Measurements from ENCODE around the gene MOB2. TPM values are rescaled to one million over a fixed set of nuclear protein-coding genes. Genes with fewer than 3 reads are reported as not detected.

The MOB2 gene
- total and polyA plus RNA-seq, 4 donors = 8.3 to 18.5 (median 14.8) TPM

DNA sequence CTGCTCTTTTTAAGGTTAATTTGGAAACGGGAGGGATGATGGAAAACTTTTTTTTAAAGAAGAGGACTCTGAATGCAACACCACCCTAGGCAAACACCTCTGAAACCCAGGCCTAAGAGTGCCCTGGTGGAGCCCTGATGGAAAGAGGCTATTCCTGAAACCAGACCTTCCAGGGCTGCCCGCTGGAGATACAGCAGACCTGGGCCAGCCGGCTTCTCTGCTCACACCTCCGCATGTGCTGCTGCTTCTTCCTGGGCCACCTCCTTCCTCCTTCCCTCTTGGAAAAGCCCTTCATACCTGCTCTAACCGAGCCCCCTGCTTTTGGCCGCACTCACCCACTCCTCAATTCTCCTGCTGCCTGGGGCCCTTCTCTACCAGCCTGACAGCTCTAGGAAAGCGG is 47.6 kb upstream of the MOB2 start:
- 95% methylated on average over 7 of the region's 7 CpGs for WGBS
- DNase-seq (ENCODE audit: low spot score) = no peak
- Histone ChIP-seq H3K27ac (ENCODE audit: low read depth in 1 of 2, low read length in 2 of 2) (no peak overlapping the region), H3K4me1 (ENCODE audit: control insufficient read depth in 4 of 4, insufficient read depth in 4 of 4, low read length in 3 of 4) (peaks cover 0 to 5% (median 0%) of the 10 kb centered on the region in 4 donors), H3K27me3 (ENCODE audit: control insufficient read depth in 4 of 4, insufficient read depth in 4 of 4, low read length in 3 of 4) (no peaks in the 10 kb centered on the region), H3K36me3 (ENCODE audit: control insufficient read depth in 4 of 4, insufficient read depth in 3 of 4, low read depth in 1 of 4, low read length in 3 of 4) (peaks cover 0 to 10% (median 2%) of the 10 kb centered on the region in 4 donors), H3K9me3 (ENCODE audit: control insufficient read depth in 4 of 4, low read length in 3 of 4) (no peaks in the 10 kb centered on the region), H3K9ac (ENCODE audit: low read depth in 1 of 2, low read length in 2 of 2) (no peak overlapping the region), H3K4me3 (ENCODE audit: low read depth in 1 of 3, low read length in 3 of 3) (no peak overlapping the region)
- TF ChIP-seq, protein P1, sequence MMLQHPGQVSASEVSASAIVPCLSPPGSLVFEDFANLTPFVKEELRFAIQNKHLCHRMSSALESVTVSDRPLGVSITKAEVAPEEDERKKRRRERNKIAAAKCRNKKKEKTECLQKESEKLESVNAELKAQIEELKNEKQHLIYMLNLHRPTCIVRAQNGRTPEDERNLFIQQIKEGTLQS (IDR thresholded peaks at IDR 0.05) = no peak
- TF ChIP-seq HNF4G (IDR thresholded peaks at IDR 0.05) = no peak
- TF ChIP-seq JUND (IDR thresholded peaks at IDR 0.05) = no peak

DNA sequence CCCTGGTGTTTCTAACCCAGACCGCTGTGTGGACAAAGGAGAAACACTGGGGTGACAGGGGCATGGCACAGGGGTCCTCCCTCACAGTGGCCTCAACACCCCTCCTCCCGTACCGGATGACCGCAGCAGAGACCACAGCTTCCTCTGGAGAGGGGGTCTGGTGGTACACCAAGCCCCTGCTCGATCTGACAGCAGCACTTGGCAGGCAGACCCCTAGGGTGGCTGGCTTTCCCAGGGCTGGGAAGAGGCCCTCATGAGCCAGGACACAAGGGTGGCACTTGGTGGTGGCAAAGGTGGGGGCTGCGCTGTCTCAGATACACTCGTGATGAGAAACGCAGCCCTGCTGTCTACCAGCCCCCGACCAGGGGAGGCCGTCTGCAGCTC is 46.8 kb upstream of the MOB2 start:
- Histone ChIP-seq H3K4me1 (ENCODE audit: control insufficient read depth in 4 of 4, insufficient read depth in 4 of 4, low read length in 3 of 4) (peaks cover 0 to 5% (median 0%) of the 10 kb centered on the region in 4 donors), H3K4me3 (ENCODE audit: low read depth in 1 of 3, low read length in 3 of 3) (no peak overlapping the region), H3K9me3 (ENCODE audit: control insufficient read depth in 4 of 4, low read length in 3 of 4) (no peaks in the 10 kb centered on the region), H3K36me3 (ENCODE audit: control insufficient read depth in 4 of 4, insufficient read depth in 3 of 4, low read depth in 1 of 4, low read length in 3 of 4) (peaks cover 0 to 10% (median 2%) of the 10 kb centered on the region in 4 donors), H3K27me3 (ENCODE audit: control insufficient read depth in 4 of 4, insufficient read depth in 4 of 4, low read length in 3 of 4) (no peaks in the 10 kb centered on the region), H3K9ac (ENCODE audit: low read depth in 1 of 2, low read length in 2 of 2) (no peak overlapping the region), H3K27ac (ENCODE audit: low read depth in 1 of 2, low read length in 2 of 2) (no peak overlapping the region)
- DNase-seq (ENCODE audit: low spot score) = no peak
- WGBS = 96% methylated on average over 10 of the region's 10 CpGs
- no peak for TF ChIP-seq NR2F2 (IDR thresholded peaks at IDR 0.05)

- WGBS = 87% methylated on average over 20 of the region's 20 CpGs
- no peaks in the 10 kb centered on the region for H3K27me3 ChIP-seq (ENCODE audit: control insufficient read depth in 4 of 4, insufficient read depth in 4 of 4, low read length in 3 of 4)
- H3K4me3 ChIP-seq (ENCODE audit: low read depth in 1 of 3, low read length in 3 of 3) = no peak overlapping the region
- no peak for DNase-seq (ENCODE audit: low spot score)
- H3K36me3 ChIP-seq (ENCODE audit: control insufficient read depth in 4 of 4, insufficient read depth in 3 of 4, low read depth in 1 of 4, low read length in 3 of 4) = peaks cover 0 to 10% (median 2%) of the 10 kb centered on the region in 4 donors
- no peak overlapping the region for H3K9ac ChIP-seq (ENCODE audit: low read depth in 1 of 2, low read length in 2 of 2)
- no peak overlapping the region for H3K27ac ChIP-seq (ENCODE audit: low read depth in 1 of 2, low read length in 2 of 2)
- no peaks in the 10 kb centered on the region for H3K9me3 ChIP-seq (ENCODE audit: control insufficient read depth in 4 of 4, low read length in 3 of 4)
- TF ChIP-seq RAD21 (IDR thresholded peaks at IDR 0.05) = no peak
- TF ChIP-seq JUND (IDR thresholded peaks at IDR 0.05) = no peak
- TF ChIP-seq, protein P1 (IDR thresholded peaks at IDR 0.05) = no peak
- TF ChIP-seq, protein P2, sequence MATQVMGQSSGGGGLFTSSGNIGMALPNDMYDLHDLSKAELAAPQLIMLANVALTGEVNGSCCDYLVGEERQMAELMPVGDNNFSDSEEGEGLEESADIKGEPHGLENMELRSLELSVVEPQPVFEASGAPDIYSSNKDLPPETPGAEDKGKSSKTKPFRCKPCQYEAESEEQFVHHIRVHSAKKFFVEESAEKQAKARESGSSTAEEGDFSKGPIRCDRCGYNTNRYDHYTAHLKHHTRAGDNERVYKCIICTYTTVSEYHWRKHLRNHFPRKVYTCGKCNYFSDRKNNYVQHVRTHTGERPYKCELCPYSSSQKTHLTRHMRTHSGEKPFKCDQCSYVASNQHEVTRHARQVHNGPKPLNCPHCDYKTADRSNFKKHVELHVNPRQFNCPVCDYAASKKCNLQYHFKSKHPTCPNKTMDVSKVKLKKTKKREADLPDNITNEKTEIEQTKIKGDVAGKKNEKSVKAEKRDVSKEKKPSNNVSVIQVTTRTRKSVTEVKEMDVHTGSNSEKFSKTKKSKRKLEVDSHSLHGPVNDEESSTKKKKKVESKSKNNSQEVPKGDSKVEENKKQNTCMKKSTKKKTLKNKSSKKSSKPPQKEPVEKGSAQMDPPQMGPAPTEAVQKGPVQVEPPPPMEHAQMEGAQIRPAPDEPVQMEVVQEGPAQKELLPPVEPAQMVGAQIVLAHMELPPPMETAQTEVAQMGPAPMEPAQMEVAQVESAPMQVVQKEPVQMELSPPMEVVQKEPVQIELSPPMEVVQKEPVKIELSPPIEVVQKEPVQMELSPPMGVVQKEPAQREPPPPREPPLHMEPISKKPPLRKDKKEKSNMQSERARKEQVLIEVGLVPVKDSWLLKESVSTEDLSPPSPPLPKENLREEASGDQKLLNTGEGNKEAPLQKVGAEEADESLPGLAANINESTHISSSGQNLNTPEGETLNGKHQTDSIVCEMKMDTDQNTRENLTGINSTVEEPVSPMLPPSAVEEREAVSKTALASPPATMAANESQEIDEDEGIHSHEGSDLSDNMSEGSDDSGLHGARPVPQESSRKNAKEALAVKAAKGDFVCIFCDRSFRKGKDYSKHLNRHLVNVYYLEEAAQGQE (IDR thresholded peaks at IDR 0.05) = no peak
- peaks cover 0 to 5% (median 0%) of the 10 kb centered on the region in 4 donors for H3K4me1 ChIP-seq (ENCODE audit: control insufficient read depth in 4 of 4, insufficient read depth in 4 of 4, low read length in 3 of 4)
Measured at GRCh38 chr11:1532606-1533341, 46.2 kb upstream of the MOB2 start.

DNA sequence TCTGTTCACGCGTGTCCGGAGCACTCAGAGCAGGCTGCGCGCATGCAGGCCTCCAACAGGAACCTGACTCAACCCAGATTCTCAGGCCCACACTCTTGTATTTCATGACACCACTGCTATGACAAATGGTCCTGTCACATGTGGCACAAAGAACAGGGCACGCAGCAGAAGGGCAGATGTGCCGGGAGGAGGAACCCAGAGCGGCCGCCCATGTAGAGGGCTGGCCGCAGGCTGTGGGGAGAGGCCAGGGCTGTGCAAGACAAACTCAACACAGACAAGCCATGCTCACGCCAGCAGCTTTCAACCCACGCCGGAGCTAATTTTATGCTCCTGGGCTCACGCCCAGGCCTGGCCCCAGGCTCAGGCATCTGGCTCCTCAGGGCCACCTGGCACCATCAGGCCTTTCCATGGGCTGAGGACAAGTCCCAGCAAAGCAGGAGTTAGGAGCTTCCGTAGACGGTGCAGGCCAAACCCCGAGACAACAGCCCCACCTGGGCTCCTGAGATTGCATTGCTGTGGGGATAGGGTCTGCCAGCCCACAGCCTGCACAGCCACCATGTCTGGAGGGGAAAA is 45.5 kb upstream of the MOB2 start:
- no peak overlapping the region for H3K9ac ChIP-seq (ENCODE audit: low read depth in 1 of 2, low read length in 2 of 2)
- no peaks in the 10 kb centered on the region for H3K27me3 ChIP-seq (ENCODE audit: control insufficient read depth in 4 of 4, insufficient read depth in 4 of 4, low read length in 3 of 4)
- no peak for DNase-seq (ENCODE audit: low spot score)
- H3K4me1 ChIP-seq (ENCODE audit: control insufficient read depth in 4 of 4, insufficient read depth in 4 of 4, low read length in 3 of 4) = peaks cover 0 to 5% (median 0%) of the 10 kb centered on the region in 4 donors
- no peaks in the 10 kb centered on the region for H3K9me3 ChIP-seq (ENCODE audit: control insufficient read depth in 4 of 4, low read length in 3 of 4)
- TF ChIP-seq YY1 (IDR thresholded peaks at IDR 0.05) (no peak), TAF1 (conservative IDR thresholded peaks at IDR 0.05) (no peak)
- peaks cover 0 to 10% (median 2%) of the 10 kb centered on the region in 4 donors for H3K36me3 ChIP-seq (ENCODE audit: control insufficient read depth in 4 of 4, insufficient read depth in 3 of 4, low read depth in 1 of 4, low read length in 3 of 4)
- H3K4me3 ChIP-seq (ENCODE audit: low read depth in 1 of 3, low read length in 3 of 3) = no peak overlapping the region
- H3K27ac ChIP-seq (ENCODE audit: low read depth in 1 of 2, low read length in 2 of 2) = no peak overlapping the region
- 95% methylated on average over 17 of the region's 17 CpGs for WGBS

Measured in liver (tissue), 9 donors.